GM19099 (cell line): ENCODE measurements around the gene APOBEC3F.

Experiments used
- POLR2A ChIP-seq: IDR thresholded peaks from 3 replicates; pipeline ENCODE4 v1.6.1; 2011; ENCODE audit warnings: low read depth; ENCODE audit not compliant: insufficient read length; ENCODE audit errors: extremely low read depth

Gene APOBEC3F

GRCh38 chr22:39040538-39041296, at the start of gene APOBEC3F:
Gene APOBEC3F, plus strand, starts transcription at chr22:39040864. Its CDS starts 97 bp downstream, at chr22:39040961.
- TF ChIP-seq POLR2A, result peak; percentile 46

- no peak for TF ChIP-seq POLR2A
These were observed 44.6 kb upstream of the APOBEC3F start for GRCh38 chr22:38996105-38996504.

- TF ChIP-seq POLR2A, result no peak
These were observed 43.1 kb upstream of the APOBEC3F start for GRCh38 chr22:38997518-38997917.

- TF ChIP-seq POLR2A, result peak; percentile 34
These were observed 37.5 kb upstream of the APOBEC3F start for GRCh38 chr22:39003165-39003638.

- TF ChIP-seq POLR2A, result no peak
These were observed 33.5 kb upstream of the APOBEC3F start for GRCh38 chr22:39007177-39007576.

GRCh38 chr22:39010946-39011345, 29.7 kb upstream of the APOBEC3F start:
- TF ChIP-seq POLR2A, result no peak

- no peak for TF ChIP-seq POLR2A
These were observed 27.8 kb upstream of the APOBEC3F start for GRCh38 chr22:39012533-39013511.

- TF ChIP-seq POLR2A, result peak; percentile 85
These were observed 26.5 kb upstream of the APOBEC3F start, which contains the start of gene APOBEC3C for GRCh38 chr22:39013942-39014722. Gene APOBEC3C, plus strand, starts transcription at chr22:39014257. Its CDS starts 106 bp downstream, at chr22:39014363.

- no peak for TF ChIP-seq POLR2A
These were observed 24.1 kb upstream of the APOBEC3F start for GRCh38 chr22:39016592-39016991.

- TF ChIP-seq POLR2A, result no peak
These were observed 22.9 kb upstream of the APOBEC3F start for GRCh38 chr22:39017596-39018365.

- TF ChIP-seq POLR2A, result peak; percentile 27
These were observed 20.5 kb upstream of the APOBEC3F start for GRCh38 chr22:39020021-39020651.

- TF ChIP-seq POLR2A, result no peak
These were observed 19.0 kb upstream of the APOBEC3F start for GRCh38 chr22:39021552-39022250.
